Measurements from ENCODE around the gene PLXNB1.
"Not testable (repeated sequence)": the region's sequence is repeated elsewhere in the genome, so short reads cannot be mapped to it uniquely, and the experiment has no call there.

Gene PLXNB1

DNA sequence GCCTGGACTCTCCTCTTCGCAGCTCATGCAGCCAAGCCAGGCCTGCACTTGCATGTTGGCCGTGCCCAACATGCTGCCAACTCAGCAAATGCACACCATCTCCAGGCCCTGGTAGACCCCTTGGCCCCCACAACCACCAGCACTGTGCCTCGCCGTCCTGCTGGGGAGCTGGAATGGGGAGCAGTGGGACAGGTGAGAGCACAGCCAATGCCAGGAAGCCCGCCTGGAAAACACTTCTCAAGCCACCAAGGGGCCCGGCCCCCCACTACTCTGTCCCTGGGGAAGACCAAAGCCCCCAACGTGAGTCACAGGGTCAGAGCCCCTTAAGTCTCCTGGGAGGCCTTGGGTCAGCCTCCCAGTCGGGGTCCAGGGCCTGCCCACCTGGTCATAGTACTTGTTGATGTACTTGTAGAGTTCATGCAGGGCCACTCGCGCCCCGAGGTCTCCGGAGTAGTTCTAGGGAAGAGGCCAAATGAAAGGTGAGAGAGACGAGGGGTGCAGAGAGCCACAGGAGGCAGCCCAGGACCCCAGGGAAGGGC lies 24.5 kb downstream of the PLXNB1 start:
- no peak for DNase-seq (ENCODE audit: low read depth)
- no peak overlapping the region for H3K4me3 ChIP-seq (ENCODE audit: low read length)

DNA sequence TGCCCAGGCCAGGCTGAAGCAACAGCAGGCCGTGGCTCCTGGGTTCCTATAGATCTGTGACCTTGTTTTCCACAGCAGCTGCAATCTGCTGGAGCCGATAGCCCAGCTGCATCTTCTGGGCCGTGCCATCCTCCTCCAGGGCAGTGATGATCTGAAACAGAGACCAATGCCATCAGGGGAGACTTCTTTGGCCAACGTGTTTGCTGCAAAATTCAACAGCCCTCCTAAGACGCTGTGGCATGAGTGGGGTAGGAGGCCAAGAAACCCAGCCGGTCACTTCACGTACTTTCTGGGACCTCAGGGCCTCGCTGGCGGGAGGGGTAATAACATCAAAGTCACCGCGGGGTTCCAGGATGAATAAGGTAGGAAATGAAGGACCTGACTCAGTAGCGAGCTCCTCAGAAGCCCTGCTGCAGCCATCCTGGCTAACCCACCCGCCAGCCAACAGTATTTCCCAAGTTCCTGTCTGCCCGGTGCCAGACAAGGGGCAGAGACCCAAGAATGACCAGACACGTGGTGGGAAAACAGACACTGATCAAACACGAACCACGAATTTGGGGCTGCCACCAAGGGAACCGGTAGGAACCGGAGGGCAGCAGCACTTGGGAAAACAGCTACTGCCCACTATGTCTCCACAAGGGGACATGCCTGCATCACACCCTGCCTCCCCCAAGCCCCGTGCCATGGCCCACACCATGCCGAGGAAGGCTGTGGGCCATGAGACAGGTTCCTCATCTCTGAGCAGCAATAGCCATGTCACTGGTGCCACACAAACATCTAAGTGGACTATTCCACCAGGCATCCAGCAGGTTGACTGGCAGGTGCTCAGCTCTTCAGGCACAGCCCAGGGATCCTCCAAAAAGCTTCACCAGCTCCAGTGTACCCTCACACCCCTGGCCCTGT lies 25.2 kb downstream of the PLXNB1 start:
- DNase-seq (ENCODE audit: low read depth) = no peak
- TF ChIP-seq, protein P1, sequence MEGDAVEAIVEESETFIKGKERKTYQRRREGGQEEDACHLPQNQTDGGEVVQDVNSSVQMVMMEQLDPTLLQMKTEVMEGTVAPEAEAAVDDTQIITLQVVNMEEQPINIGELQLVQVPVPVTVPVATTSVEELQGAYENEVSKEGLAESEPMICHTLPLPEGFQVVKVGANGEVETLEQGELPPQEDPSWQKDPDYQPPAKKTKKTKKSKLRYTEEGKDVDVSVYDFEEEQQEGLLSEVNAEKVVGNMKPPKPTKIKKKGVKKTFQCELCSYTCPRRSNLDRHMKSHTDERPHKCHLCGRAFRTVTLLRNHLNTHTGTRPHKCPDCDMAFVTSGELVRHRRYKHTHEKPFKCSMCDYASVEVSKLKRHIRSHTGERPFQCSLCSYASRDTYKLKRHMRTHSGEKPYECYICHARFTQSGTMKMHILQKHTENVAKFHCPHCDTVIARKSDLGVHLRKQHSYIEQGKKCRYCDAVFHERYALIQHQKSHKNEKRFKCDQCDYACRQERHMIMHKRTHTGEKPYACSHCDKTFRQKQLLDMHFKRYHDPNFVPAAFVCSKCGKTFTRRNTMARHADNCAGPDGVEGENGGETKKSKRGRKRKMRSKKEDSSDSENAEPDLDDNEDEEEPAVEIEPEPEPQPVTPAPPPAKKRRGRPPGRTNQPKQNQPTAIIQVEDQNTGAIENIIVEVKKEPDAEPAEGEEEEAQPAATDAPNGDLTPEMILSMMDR (conservative IDR thresholded peaks at IDR 0.05; ENCODE audit: low read length) = no peak
- H3K4me3 ChIP-seq (ENCODE audit: low read length) = no peak overlapping the region

More for the DNA sequence above, 24.5 kb downstream of the PLXNB1 start:
- TF ChIP-seq, protein P1 (conservative IDR thresholded peaks at IDR 0.05; ENCODE audit: low read length) = no peak

DNA sequence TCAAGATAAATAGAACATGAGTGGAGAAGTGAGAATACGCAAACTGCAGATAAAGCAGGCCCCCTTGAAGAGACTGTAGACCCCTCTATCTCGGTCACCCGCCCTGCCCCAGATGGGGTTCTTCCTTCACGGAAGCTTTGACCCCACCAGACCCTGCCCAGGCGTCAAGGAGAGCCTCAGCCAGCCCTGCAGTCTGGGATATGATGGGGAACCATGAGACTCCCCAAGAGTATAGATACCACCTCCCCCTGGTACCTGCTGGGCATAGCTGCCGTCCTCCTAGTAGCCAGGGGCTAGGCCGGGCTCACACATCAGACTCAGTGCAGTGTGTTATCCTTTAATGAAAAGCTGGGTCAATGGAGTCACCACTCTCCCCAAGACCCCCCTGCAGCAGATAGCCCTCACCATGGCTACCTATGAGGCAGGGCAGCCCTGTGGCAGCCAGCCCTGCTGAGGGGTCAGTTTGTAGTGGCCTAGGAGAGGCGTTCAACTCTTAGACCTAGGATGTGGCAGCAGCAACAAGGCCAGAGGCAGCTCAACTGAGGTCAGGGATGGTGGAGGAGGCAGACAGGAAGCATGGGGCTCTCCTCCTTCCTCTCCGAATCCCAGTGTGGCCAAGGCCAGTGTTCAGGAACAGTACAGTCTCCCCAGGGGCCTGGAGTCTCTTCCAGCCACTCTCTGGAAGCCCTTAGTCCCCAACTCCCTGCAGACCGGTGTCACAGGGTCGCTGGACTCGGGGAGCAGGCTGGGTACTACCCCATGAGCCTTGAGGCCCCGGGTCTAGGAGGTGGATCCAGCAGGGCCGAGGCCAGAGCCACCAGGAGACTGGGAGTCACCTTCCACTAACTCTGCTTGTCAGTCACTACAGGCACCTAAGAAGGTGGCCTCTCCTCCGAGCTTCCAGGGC lies 26.1 kb downstream of the PLXNB1 start:
- TF ChIP-seq, protein P1 (conservative IDR thresholded peaks at IDR 0.05; ENCODE audit: low read length) = no peak
- H3K4me3 ChIP-seq (ENCODE audit: low read length) = no peak overlapping the region
- DNase-seq (ENCODE audit: low read depth) = no peak

DNA sequence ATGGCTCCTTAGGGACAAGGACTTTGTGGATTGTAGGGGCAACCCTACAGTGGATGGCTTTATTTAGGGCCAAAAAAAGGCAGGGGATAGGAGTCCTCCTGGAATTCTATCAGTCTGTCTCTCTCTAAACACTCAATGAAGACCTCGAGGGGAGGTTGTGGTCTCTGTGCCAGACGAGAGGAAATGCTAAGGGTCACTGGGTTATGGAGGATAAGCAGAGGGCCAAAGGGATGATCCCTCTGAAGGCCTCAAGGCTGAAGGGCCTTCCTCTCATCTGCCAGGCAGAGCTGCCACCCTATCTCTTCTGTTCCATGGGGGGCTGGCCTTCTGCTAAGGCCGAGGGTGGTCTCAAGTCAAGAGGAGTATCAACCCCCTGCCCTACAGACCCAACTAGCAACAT lies 27.0 kb downstream of the PLXNB1 start:
- TF ChIP-seq, protein P1 (conservative IDR thresholded peaks at IDR 0.05; ENCODE audit: low read length) = no peak
- no peak for DNase-seq (ENCODE audit: low read depth)
- H3K4me3 ChIP-seq (ENCODE audit: low read length) = no peak overlapping the region

DNA sequence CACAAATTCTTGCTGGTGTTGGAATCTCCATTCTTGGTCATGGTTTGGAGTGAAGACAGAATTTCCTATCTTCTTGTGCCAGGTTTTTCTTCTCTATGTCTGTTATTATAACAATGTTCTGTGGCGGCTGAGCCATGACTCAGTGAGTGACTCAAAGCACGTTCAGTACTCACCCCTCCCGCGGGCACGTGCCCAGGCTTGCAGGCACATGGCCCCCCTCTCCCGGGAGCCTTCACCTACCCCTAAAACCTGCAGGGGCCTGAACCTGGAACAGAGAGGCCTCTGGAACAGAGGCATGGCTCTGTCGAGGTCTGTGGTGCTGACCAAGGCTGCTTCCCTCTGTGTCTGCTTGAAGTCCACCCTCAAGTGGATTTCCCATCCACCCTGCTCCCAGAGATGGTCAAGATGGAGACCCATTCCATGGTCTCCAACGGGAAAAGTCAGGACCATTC lies 27.6 kb downstream of the PLXNB1 start:
- TF ChIP-seq, protein P1 (conservative IDR thresholded peaks at IDR 0.05; ENCODE audit: low read length) = no peak
- peak; percentile 94 for DNase-seq (ENCODE audit: low read depth)
- H3K4me3 ChIP-seq (ENCODE audit: low read length) = no peak overlapping the region

DNA sequence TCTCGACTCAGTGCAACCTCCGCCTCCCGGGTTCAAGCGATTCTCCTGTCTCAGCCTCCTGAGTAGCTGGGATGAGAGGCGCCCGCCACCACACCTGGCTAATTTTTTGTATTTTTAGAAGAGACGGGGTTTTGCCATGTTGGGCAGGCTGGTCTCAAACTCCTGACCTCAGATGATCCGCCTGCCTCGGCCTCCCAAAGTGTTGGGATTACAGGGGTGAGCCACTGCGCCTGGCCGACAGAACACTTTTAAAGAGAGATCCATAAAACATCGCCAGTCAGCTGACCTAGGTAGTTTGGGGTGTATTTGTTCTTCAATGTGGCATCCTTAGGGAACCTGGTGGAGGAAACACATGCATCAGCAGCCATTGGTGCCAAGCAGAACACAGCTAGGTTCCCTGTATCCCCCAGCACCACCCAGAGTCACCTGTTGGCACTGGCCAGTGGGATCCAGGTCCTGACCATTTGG lies 28.4 kb downstream of the PLXNB1 start:
- not testable (repeated sequence) for DNase-seq (ENCODE audit: low read depth)

DNA sequence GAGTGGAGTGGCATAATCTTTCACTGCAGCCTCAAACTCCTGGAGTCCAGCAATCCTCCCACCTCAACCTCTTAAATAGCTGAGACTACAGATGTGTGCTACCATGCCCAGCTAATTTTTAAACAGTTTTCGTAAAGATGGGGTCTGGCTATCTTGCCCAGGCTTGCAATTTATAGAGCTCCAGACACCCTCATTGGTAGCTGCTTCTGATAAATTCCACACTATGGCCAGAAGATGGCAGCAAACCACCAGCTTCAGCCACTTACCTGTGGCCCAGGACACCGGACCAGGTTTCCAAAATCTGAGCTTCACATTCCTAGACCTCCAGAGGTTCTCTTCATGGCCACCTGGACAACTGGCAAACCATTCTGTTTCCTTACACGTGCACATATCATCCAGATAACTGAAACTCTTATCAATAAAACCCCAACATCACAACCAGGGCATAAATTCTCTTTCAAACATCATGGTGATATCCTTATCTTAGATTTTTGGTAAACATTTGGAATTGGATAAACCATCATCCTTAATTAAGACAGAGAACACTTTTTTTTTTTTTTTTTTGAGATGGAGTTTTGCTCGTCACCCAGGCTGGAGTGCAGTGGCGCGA lies 29.0 kb downstream of the PLXNB1 start:
- TF ChIP-seq, protein P1 (conservative IDR thresholded peaks at IDR 0.05; ENCODE audit: low read length) = peak; percentile 84
- peak; percentile 50 for DNase-seq (ENCODE audit: low read depth)

More for the DNA sequence above, 28.4 kb downstream of the PLXNB1 start:
- not testable (repeated sequence) for H3K4me3 ChIP-seq (ENCODE audit: low read length)

More for the DNA sequence above, 29.0 kb downstream of the PLXNB1 start:
- no peak overlapping the region for H3K4me3 ChIP-seq (ENCODE audit: low read length)
